ENCODE measurements around the gene NCOA1.

GRCh38 chr2:24559473-24560113, 68.5 kb downstream of the NCOA1 start:
- TF ChIP-seq ZNF274 (IDR thresholded peaks at IDR 0.05; ENCODE audit: low read depth, low read length) (no peak), YY1 (IDR thresholded peaks at IDR 0.05; ENCODE audit: insufficient read depth, insufficient read length) (no peak)

All from NT2/D1 (cell line).